SU-DHL-6 (cell line): ENCODE data around the gene FBXO44.

Source experiments
- EZH2phosphoT487 ChIP-seq: fragments of 200-600 bp; sonication (generic), shearing (Covaris generic); conservative IDR thresholded peaks from 2 replicates; pipeline ENCODE4 v1.6.1; 2018; ENCODE audit warnings: mild to moderate bottlenecking, antibody characterized with exemption, low read length, moderate library complexity, mixed read lengths
- TF ChIP-seq, protein P1 (sequence below): fragments of 200-600 bp; sonication (generic); IDR thresholded peaks from one replicate; pipeline ENCODE4 v1.5.1; 2017; ENCODE audit warnings: antibody characterized with exemption, mild to moderate bottlenecking, low read length, moderate library complexity; ENCODE audit not compliant: insufficient read depth, poor library complexity, severe bottlenecking

DNA sequence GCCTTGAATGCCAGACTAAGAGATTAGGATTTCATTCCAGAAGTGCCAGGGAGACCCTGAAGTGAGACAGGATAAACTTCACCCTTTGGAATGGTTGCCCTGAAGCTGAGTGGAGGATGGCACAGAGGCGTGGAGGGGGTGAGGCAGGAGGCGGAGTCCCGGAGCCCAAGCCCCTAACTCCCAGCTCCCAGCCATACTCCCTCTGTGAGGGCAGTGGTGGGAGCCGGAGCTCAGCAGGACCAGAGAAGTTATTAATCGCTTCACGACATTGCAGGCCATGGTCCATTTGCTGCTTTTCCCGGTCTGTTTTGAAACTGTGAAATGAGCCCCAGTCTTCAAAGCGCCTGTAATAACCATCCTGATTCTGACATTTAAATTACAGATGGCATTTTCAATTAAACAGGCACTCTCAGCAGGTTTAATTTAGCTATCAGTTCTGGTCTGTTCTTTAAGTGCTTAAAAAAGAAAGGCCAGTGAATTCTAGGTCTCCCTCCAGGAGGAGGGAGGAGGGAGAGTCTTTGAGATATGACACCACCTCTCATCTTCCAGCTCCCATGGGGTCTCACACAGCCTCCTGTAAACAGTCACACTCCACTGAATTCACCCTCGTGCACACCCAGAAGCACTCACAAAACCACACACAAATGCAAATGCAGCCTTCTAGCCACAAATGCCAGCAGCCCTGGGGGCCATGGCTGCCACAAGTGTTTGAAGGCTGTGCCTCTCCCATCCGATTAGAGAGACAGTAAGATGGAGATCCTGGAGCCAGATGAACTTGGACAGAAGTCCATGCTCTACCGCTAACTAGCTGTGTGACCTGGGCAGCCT is 20.1 kb upstream of the FBXO44 start:
- TF ChIP-seq, protein P1, sequence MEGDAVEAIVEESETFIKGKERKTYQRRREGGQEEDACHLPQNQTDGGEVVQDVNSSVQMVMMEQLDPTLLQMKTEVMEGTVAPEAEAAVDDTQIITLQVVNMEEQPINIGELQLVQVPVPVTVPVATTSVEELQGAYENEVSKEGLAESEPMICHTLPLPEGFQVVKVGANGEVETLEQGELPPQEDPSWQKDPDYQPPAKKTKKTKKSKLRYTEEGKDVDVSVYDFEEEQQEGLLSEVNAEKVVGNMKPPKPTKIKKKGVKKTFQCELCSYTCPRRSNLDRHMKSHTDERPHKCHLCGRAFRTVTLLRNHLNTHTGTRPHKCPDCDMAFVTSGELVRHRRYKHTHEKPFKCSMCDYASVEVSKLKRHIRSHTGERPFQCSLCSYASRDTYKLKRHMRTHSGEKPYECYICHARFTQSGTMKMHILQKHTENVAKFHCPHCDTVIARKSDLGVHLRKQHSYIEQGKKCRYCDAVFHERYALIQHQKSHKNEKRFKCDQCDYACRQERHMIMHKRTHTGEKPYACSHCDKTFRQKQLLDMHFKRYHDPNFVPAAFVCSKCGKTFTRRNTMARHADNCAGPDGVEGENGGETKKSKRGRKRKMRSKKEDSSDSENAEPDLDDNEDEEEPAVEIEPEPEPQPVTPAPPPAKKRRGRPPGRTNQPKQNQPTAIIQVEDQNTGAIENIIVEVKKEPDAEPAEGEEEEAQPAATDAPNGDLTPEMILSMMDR = no peak
- TF ChIP-seq EZH2phosphoT487 = no peak
